HL-60 (cell line): ENCODE measurements around the gene ACER2.
"Not testable (repeated sequence)": the region's sequence is repeated elsewhere in the genome, so short reads cannot be mapped to it uniquely, and the experiment has no call there.

ENCODE experiments used
- DNase-seq, 2 experiments: peaks; one replicate each; pipeline ENCODE4 v3.0.0-alpha.2; 2010 to 2020; ENCODE audit warnings: low read depth in 1 of 2, low spot score in 1 of 2
- H3K27ac ChIP-seq: fragments of 250-450 bp; sonication (Bioruptor Pico); replicated peaks from 2 replicates; pipeline ENCODE4 v1.5.1; 2020; ENCODE audit warnings: mild to moderate bottlenecking, moderate library complexity
- H3K27me3 ChIP-seq: fragments of 250-450 bp; sonication (Bioruptor Pico); 2 replicates; pipeline ENCODE4 v1.5.1; 2021; ENCODE audit warnings: mild to moderate bottlenecking, moderate library complexity; ENCODE audit not compliant: insufficient read depth, poor library complexity, severe bottlenecking
- H3K4me3 ChIP-seq: replicated peaks from 2 replicates; pipeline ENCODE4 v1.5.1; 2011; ENCODE audit warnings: mild to moderate bottlenecking, control low read depth, low read length; ENCODE audit not compliant: insufficient read depth
- GABPA ChIP-seq: IDR thresholded peaks from 2 replicates; pipeline ENCODE4 v1.6.1; 2012; ENCODE audit warnings: low read depth
- POLR2AphosphoS5 ChIP-seq: IDR thresholded peaks from 2 replicates; pipeline ENCODE4 v1.6.1; 2012; ENCODE audit warnings: low read depth
- SPI1 ChIP-seq: IDR thresholded peaks from 2 replicates; pipeline ENCODE4 v1.6.1; 2012; ENCODE audit warnings: low read depth, mild to moderate bottlenecking, borderline replicate concordance
- TF ChIP-seq, protein P1 (sequence below): IDR thresholded peaks from 2 replicates; pipeline ENCODE4 v1.6.1; 2012; ENCODE audit warnings: low read depth; ENCODE audit not compliant: insufficient replicate concordance
- TF ChIP-seq, protein P2 (sequence below): IDR thresholded peaks from one replicate; pipeline ENCODE4 v1.5.1; 2011; ENCODE audit warnings: low read length, control low read depth, inconsistent platforms; ENCODE audit not compliant: insufficient read depth

Gene ACER2

DNA sequence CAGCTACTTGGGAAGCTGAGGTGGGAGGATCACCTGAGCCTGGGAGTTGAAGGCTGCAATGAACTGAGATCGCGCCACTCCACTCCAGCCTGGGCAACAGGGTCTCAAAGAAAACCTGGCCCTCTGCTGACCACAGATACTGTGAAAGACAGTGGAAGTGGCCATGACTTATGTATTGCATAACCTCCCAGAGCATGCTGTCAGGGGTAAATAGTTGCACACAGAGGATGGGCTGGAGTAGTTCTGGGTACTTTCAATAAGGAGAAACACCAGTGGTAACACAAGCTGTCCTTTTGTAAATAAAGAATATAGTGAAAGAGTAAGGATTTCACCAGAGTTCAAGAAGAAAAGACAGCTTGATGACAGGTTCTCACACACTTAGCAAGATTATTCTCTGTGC, 1.8 kb downstream of the ACER2 start:
- TF ChIP-seq, protein P1, sequence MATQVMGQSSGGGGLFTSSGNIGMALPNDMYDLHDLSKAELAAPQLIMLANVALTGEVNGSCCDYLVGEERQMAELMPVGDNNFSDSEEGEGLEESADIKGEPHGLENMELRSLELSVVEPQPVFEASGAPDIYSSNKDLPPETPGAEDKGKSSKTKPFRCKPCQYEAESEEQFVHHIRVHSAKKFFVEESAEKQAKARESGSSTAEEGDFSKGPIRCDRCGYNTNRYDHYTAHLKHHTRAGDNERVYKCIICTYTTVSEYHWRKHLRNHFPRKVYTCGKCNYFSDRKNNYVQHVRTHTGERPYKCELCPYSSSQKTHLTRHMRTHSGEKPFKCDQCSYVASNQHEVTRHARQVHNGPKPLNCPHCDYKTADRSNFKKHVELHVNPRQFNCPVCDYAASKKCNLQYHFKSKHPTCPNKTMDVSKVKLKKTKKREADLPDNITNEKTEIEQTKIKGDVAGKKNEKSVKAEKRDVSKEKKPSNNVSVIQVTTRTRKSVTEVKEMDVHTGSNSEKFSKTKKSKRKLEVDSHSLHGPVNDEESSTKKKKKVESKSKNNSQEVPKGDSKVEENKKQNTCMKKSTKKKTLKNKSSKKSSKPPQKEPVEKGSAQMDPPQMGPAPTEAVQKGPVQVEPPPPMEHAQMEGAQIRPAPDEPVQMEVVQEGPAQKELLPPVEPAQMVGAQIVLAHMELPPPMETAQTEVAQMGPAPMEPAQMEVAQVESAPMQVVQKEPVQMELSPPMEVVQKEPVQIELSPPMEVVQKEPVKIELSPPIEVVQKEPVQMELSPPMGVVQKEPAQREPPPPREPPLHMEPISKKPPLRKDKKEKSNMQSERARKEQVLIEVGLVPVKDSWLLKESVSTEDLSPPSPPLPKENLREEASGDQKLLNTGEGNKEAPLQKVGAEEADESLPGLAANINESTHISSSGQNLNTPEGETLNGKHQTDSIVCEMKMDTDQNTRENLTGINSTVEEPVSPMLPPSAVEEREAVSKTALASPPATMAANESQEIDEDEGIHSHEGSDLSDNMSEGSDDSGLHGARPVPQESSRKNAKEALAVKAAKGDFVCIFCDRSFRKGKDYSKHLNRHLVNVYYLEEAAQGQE, result no peak
- Histone ChIP-seq H3K4me3 (no peak overlapping the region), H3K27me3 (no peaks in the 10 kb centered on the region), H3K27ac (no peak overlapping the region)
- no peak for DNase-seq

DNA sequence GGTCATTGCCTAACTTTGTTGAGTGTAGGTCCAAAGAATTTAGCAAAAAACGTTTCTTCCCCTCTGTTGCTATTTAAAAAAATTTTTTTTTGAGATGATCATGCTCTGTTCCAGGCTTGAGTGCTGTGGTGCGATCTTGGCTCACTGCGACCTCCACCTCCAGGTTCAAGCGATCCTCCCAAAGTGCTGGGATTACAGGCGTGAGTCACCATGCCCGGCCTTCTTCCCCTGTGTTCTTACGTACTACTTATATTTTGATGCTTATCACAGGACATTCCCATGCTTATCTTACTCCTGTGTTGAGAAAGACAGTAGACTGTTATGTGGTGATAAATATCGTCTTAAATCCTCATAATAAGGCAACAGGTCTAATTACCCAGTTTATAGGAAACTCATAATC, 2.5 kb downstream of the ACER2 start:
- Histone ChIP-seq H3K27me3 (no peaks in the 10 kb centered on the region), H3K27ac (no peak overlapping the region), H3K4me3 (no peak overlapping the region)
- no peak for DNase-seq
- TF ChIP-seq, protein P2, sequence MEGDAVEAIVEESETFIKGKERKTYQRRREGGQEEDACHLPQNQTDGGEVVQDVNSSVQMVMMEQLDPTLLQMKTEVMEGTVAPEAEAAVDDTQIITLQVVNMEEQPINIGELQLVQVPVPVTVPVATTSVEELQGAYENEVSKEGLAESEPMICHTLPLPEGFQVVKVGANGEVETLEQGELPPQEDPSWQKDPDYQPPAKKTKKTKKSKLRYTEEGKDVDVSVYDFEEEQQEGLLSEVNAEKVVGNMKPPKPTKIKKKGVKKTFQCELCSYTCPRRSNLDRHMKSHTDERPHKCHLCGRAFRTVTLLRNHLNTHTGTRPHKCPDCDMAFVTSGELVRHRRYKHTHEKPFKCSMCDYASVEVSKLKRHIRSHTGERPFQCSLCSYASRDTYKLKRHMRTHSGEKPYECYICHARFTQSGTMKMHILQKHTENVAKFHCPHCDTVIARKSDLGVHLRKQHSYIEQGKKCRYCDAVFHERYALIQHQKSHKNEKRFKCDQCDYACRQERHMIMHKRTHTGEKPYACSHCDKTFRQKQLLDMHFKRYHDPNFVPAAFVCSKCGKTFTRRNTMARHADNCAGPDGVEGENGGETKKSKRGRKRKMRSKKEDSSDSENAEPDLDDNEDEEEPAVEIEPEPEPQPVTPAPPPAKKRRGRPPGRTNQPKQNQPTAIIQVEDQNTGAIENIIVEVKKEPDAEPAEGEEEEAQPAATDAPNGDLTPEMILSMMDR, result no peak
- TF ChIP-seq POLR2AphosphoS5 (no peak), SPI1 (no peak), GABPA (no peak)
- TF ChIP-seq, protein P1, result no peak

DNA sequence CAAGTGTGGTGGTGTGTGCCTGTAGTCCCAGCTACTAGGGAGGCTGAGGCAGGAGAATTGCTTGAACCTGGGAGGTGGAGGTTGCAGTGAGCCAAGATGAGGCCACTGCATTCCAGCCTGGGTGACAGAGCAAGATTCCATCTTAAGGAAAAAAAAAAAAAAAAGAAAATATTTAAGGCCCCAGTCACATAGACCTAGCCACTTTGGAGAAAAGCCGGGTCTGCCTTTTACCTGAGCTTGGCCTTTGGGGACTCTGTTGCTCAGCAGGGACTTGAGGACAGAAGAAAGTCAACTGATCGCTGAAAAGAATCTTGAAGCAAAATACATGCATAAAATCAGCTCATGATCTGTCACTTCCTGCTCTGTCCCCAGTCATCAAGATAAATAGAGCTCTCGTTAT, 4.6 kb downstream of the ACER2 start:
- H3K27ac ChIP-seq, result not testable (repeated sequence)

DNA sequence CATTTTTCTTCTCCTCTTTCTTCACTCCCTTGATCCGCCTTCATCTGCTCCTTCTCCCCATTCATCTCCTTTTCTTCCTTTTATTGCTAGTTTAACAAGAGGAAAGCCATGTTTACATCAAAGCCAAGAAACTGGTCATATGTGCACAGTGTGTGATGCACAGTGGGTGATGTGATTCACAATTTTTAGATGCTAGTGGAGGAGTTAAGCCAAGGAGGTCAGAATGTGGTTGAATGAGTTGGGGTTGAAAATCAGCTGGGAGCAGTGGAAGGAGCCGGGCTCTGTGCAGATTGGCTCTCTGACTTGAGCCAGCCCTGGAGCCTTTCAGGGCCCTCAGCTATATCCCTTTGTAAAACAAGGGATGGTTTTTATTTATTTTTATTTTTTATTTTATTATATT, 7.3 kb downstream of the ACER2 start:
- DNase-seq, result no peak
- Histone ChIP-seq H3K4me3 (no peak overlapping the region), H3K27me3 (no peaks in the 10 kb centered on the region), H3K27ac (no peak overlapping the region)
- TF ChIP-seq, protein P1, result no peak
- TF ChIP-seq GABPA (no peak), SPI1 (no peak), POLR2AphosphoS5 (no peak)
- TF ChIP-seq, protein P2, result no peak

More for the DNA sequence above, 4.6 kb downstream of the ACER2 start:
- DNase-seq, H3K4me3 ChIP-seq, H3K27me3 ChIP-seq: not testable (repeated sequence)
